Endothelial cell of umbilical vein (primary cell): ENCODE measurements around the gene IKZF3. TPM values are rescaled to one million over a fixed set of nuclear protein-coding genes. Genes with fewer than 3 reads are reported as not detected.

ENCODE experiments used
- BruUV-seq: library from RNA; stranded (reverse); fragments of 400-500 nt; replicated peaks from 2 replicates; lab custom pipeline; 2021; lab: Mats Ljungman, UMichigan
- CTCF ChIA-PET: fragments of 300-600, 350-600 bp; sonication (Branson Sonifier 250); formaldehyde crosslinking; loops from one replicate; lab custom pipeline; 2021; ENCODE audit warnings: antibody characterized with exemption, inconsistent platforms; lab: Charles Lee
- POLR2A ChIA-PET: fragments of 300-600, 350-600 bp; sonication (Branson Sonifier 250); formaldehyde crosslinking; loops from one replicate; lab custom pipeline; 2021; ENCODE audit warnings: antibody characterized with exemption, inconsistent platforms; lab: Charles Lee
- DNase-seq: peaks from one replicate; pipeline ENCODE4 v3.0.0-alpha.2; 2011; ENCODE audit warnings: low read depth, low spot score
- FAIRE-seq: peaks from 2 replicates; lab custom pipeline; 2011; peaks lifted over from hg19 to GRCh38; lab: Jason Lieb, UNC
- H2AFZ ChIP-seq: 2 replicates; pipeline ENCODE4 v1.6.0; 2012; ENCODE audit warnings: low read depth, low read length, control low read depth, inconsistent platforms
- H3K27ac ChIP-seq: 2 replicates; pipeline ENCODE4 v1.5.1; 2011; ENCODE audit warnings: low read depth, mild to moderate bottlenecking, control low read depth, low read length, moderate library complexity; ENCODE audit not compliant: insufficient read depth
- H3K27me3 ChIP-seq, 2 experiments: 2 replicates each; pipeline versions ENCODE4 v1.6.0 to v1.6.1; 2011; ENCODE audit warnings: low read length in 2 of 2, mixed read lengths in 1 of 2; ENCODE audit not compliant: control insufficient read depth in 2 of 2, insufficient read depth in 2 of 2
- H3K36me3 ChIP-seq, 2 experiments: 2 replicates in 1 of 2; 3 replicates in 1 of 2; pipeline ENCODE4 v1.5.1; 2011; ENCODE audit warnings: low read length in 2 of 2, mild to moderate bottlenecking in 1 of 2, moderate library complexity in 1 of 2; ENCODE audit not compliant: control insufficient read depth in 2 of 2, insufficient read depth in 2 of 2; ENCODE audit errors: extremely low read depth in 1 of 2
- H3K4me1 ChIP-seq: 3 replicates; pipeline ENCODE4 v1.5.1; 2011; ENCODE audit warnings: mild to moderate bottlenecking, low read length; ENCODE audit not compliant: control insufficient read depth, insufficient read depth; ENCODE audit errors: extremely low read depth
- H3K4me2 ChIP-seq: 2 replicates; pipeline ENCODE4 v1.6.1; 2011; ENCODE audit warnings: low read length, control low read depth, mixed read lengths; ENCODE audit not compliant: insufficient read depth
- H3K4me3 ChIP-seq, 3 experiments: fragments of 200-600 bp in 1 of 3; sonication (generic), shearing (Covaris generic) in 1 of 3; replicated peaks in 1 of 3; 2 replicates each; pipeline ENCODE4 v1.5.1; 2011 to 2016; ENCODE audit warnings: control low read depth in 3 of 3, low read length in 3 of 3, mild to moderate bottlenecking in 2 of 3, inconsistent platforms in 1 of 3, low read depth in 1 of 3, moderate library complexity in 1 of 3; ENCODE audit not compliant: insufficient read depth in 1 of 3
- H3K79me2 ChIP-seq: 2 replicates; pipeline ENCODE4 v1.6.0; 2012; ENCODE audit warnings: low read length, inconsistent platforms; ENCODE audit not compliant: control insufficient read depth, insufficient read depth
- H3K9ac ChIP-seq: replicated peaks from 2 replicates; pipeline ENCODE3; 2011; ENCODE audit warnings: low read length, control low read depth; ENCODE audit not compliant: insufficient read depth; ENCODE audit errors: extremely low read depth
- H3K9me1 ChIP-seq: replicated peaks from 3 replicates; pipeline ENCODE4 v1.6.0; 2011; ENCODE audit warnings: mild to moderate bottlenecking, low read length; ENCODE audit not compliant: control insufficient read depth, insufficient read depth; ENCODE audit errors: extremely low read depth
- H3K9me3 ChIP-seq: replicated peaks from 2 replicates; pipeline ENCODE4 v1.5.1; 2012; ENCODE audit warnings: low read length, inconsistent platforms; ENCODE audit not compliant: control insufficient read depth, insufficient read depth
- H4K20me1 ChIP-seq: replicated peaks from 2 replicates; pipeline ENCODE3; 2011; ENCODE audit warnings: mild to moderate bottlenecking, low read length; ENCODE audit not compliant: control insufficient read depth, insufficient read depth; ENCODE audit errors: extremely low read depth
- CTCF ChIP-seq, 2 donors: IDR thresholded peaks; 1 replicate in 1 of 2; 2 replicates in 1 of 2; pipeline ENCODE4 v1.5.1; 2011; ENCODE audit warnings: low read length in 2 of 2, mild to moderate bottlenecking in 2 of 2, moderate library complexity in 2 of 2, control low read depth in 1 of 2, inconsistent platforms in 1 of 2, low read depth in 1 of 2; ENCODE audit not compliant: insufficient read depth in 1 of 2; ENCODE audit errors: extremely low read depth in 1 of 2
- EZH2 ChIP-seq: IDR thresholded peaks from 2 replicates; pipeline ENCODE4 v1.6.1; 2012; ENCODE audit warnings: borderline replicate concordance, low read depth, mild to moderate bottlenecking, moderate library complexity, low read length, inconsistent platforms; ENCODE audit not compliant: severe bottlenecking
- FOS ChIP-seq: IDR thresholded peaks from 2 replicates; pipeline ENCODE4 v1.6.1; 2011; ENCODE audit warnings: mild to moderate bottlenecking, low read length, moderate library complexity, borderline replicate concordance; ENCODE audit not compliant: insufficient read depth
- GATA2 ChIP-seq: IDR thresholded peaks from 2 replicates; pipeline ENCODE4 v1.7.0; 2011; ENCODE audit warnings: low read depth, mild to moderate bottlenecking, moderate library complexity, mixed read lengths, low read length; ENCODE audit not compliant: insufficient read length, insufficient read depth
- JUN ChIP-seq: IDR thresholded peaks from 2 replicates; pipeline ENCODE4 v1.6.1; 2011; ENCODE audit warnings: borderline replicate concordance, low read depth; ENCODE audit not compliant: insufficient read length, insufficient read depth
- MAX ChIP-seq: IDR thresholded peaks from 2 replicates; pipeline ENCODE4 v1.6.1; 2011; ENCODE audit not compliant: insufficient read depth, insufficient read length
- MYC ChIP-seq: IDR thresholded peaks from one replicate; pipeline ENCODE4 v1.6.1; 2011; ENCODE audit warnings: mild to moderate bottlenecking, low read depth, low read length
- POLR2A ChIP-seq: IDR thresholded peaks from 2 replicates; pipeline ENCODE4 v1.6.1; 2012; ENCODE audit warnings: low read depth, mild to moderate bottlenecking, control low read depth, low read length
- POLR2AphosphoS5 ChIP-seq: IDR thresholded peaks from 2 replicates; pipeline ENCODE4 v1.6.1; 2012; ENCODE audit warnings: low read depth, mild to moderate bottlenecking, control low read depth, low read length, moderate library complexity; ENCODE audit not compliant: insufficient read depth
- dilution Hi-C: fragments of 300-500 bp; cut with MboI; formaldehyde crosslinking; loops from one replicate; pipeline ENCODE4 v1.15.0; 2019; ENCODE audit warnings: low sequenced_read_pairs; ENCODE audit not compliant: extremely low pct_ligation_motif_present
- intact Hi-C: fragments of 100-400 bp; cut with micrococcal nuclease; formaldehyde crosslinking; loops from one replicate; pipeline ENCODE4 v1.10.0; 2022
- polyA plus RNA-seq, 4 experiments: library from polyadenylated mRNA; depleted of rRNA in 3 of 4; stranded (reverse) in 3 of 4; unstranded in 1 of 4; fragments of >200 nt; gene quantifications; 2 replicates each; pipeline versions ENCODE4 v1.2.1 to v1.2.3, GENCODE V29; 2011 to 2012; ENCODE audit warnings: missing spikeins in 1 of 4
- total RNA-seq: library from RNA; stranded (reverse); gene quantifications from 2 replicates; pipeline ENCODE4 v1.2.3, GENCODE V29; 2021

The IKZF3 gene
- total and polyA plus RNA-seq, 2 donors (not counting 3 experiments of a cell fraction or from before 2014, with no cell fraction given) = not detected

- H3K4me1 ChIP-seq = no peaks in the 10 kb centered on the region
- H3K4me3 ChIP-seq = no peak overlapping the region
- H2AFZ ChIP-seq = no peak overlapping the region
- H3K9me1 ChIP-seq = no peaks in the 10 kb centered on the region
- dilution Hi-C loops (no loop called here), intact Hi-C loops (no loop called here)
- no peak overlapping the region for H3K4me2 ChIP-seq
- H4K20me1 ChIP-seq = no peaks in the 10 kb centered on the region
- no peaks in the 10 kb centered on the region for H3K79me2 ChIP-seq
- TF ChIP-seq POLR2A (no peak), GATA2 (no peak), CTCF (IDR thresholded peaks at IDR 0.05; ENCODE audit: extremely low read depth in 1 of 2, insufficient read depth in 1 of 2, low read depth in 1 of 2, low read length in 2 of 2) (no peak), MAX (no peak), POLR2AphosphoS5 (no peak), EZH2 (no peak), JUN (no peak), MYC (no peak), FOS (no peak)
- POLR2A ChIA-PET = no interaction called here
- H3K9me3 ChIP-seq = no peaks in the 10 kb centered on the region
- peaks cover 41 to 44% of the 10 kb centered on the region in 2 experiments for H3K27me3 ChIP-seq
- no peak overlapping the region for H3K9ac ChIP-seq
- CTCF ChIA-PET = no interaction called here
- FAIRE-seq (no peak), DNase-seq (no peak)
- no peaks in the 10 kb centered on the region for H3K36me3 ChIP-seq
- H3K27ac ChIP-seq = no peak overlapping the region
- no TSS peak for BruUV-seq
Measured at GRCh38 chr17:39769974-39770587, 94.0 kb downstream of the IKZF3 start.
